A549 (cell line): ENCODE results near the gene CCDC38. TPM values are rescaled to one million over a fixed set of nuclear protein-coding genes. Genes with fewer than 3 reads are reported as not detected.
A peak's percentile ranks its signal among the peaks of the same experiment; 100 is the strongest.

Experiments used
- ATAC-seq, 2 experiments: fragments of 200-7000 bp in 1 of 2; fragments of >200 bp in 1 of 2; cut with Nextera tagmentation in 1 of 2; cut with Tn5 transposase in 1 of 2; 3 replicates each; pipeline versions ENCODE4 v1.8.0 to v1.9.1; 2018 to 2020; ENCODE audit warnings: mild to moderate bottlenecking in 1 of 2, moderate library complexity in 1 of 2
- CTCF ChIA-PET: fragments of 300-600 bp; sonication (Branson Sonifier 250); formaldehyde crosslinking; extraction: SDS; loops from one replicate; lab custom pipeline; 2021; ENCODE audit warnings: antibody characterized with exemption, inconsistent platforms; lab: Yijun Ruan, JAX
- POLR2A ChIA-PET: fragments of 350-600 bp; formaldehyde crosslinking; extraction: SDS; loops from one replicate; lab custom pipeline; 2021; ENCODE audit warnings: antibody characterized with exemption, inconsistent platforms; lab: Yijun Ruan, JAX
- DNase-seq, 2 experiments: peaks; one replicate each; pipeline versions ENCODE4 v3.0.0 to v3.0.0-alpha.2; 2011 to 2016; ENCODE audit warnings: low read depth in 1 of 2, low spot score in 1 of 2
- FAIRE-seq: peaks from 2 replicates; lab custom pipeline; 2011; peaks lifted over from hg19 to GRCh38; lab: Jason Lieb, UNC
- H3K27ac ChIP-seq, 2 experiments: fragments of >200 bp; sonication (Bioruptor Twin); formaldehyde crosslinking; 3 replicates each; pipeline ENCODE4 v1.5.1; 2016 to 2017
- H3K4me1 ChIP-seq: fragments of >200 bp; sonication (Bioruptor Twin); formaldehyde crosslinking; 3 replicates; pipeline ENCODE4 v1.6.1; 2016
- H3K4me2 ChIP-seq: fragments of >200 bp; sonication (Bioruptor Twin); formaldehyde crosslinking; 3 replicates; pipeline ENCODE4 v1.6.1; 2016
- H3K4me3 ChIP-seq: fragments of >200 bp; sonication (Bioruptor Twin); formaldehyde crosslinking; 3 replicates; pipeline ENCODE4 v1.5.1; 2016
- H3K9me3 ChIP-seq: fragments of >200 bp; sonication (Bioruptor Twin); formaldehyde crosslinking; 3 replicates; pipeline ENCODE4 v1.6.1; 2016
- ATOH8 ChIP-seq: fragments of 250-450 bp; sonication (Bioruptor Pico); IDR thresholded peaks from 2 replicates; pipeline ENCODE4 v1.5.0; 2020; ENCODE audit warnings: low read depth, mild to moderate bottlenecking, moderate library complexity
- BCL3 ChIP-seq: fragments of >200 bp; sonication (Bioruptor Twin); formaldehyde crosslinking; IDR thresholded peaks from 3 replicates; pipeline ENCODE4 v1.6.1; 2016
- CBX2 ChIP-seq: fragments of 200-600 bp; sonication (generic); IDR thresholded peaks from 2 replicates; pipeline ENCODE4 v1.6.1; 2016; ENCODE audit warnings: low read depth, mild to moderate bottlenecking, borderline replicate concordance
- CEBPB ChIP-seq, 2 experiments: fragments of >200 bp in 1 of 2; sonication (Bioruptor Twin) in 1 of 2; formaldehyde crosslinking in 1 of 2; IDR thresholded peaks; 2 replicates each; pipeline ENCODE4 v1.6.1; 2012 to 2016
- CHD4 ChIP-seq: fragments of 200-600 bp; sonication (generic); IDR thresholded peaks from 2 replicates; pipeline ENCODE4 v1.6.1; 2016; ENCODE audit warnings: antibody characterized with exemption, mild to moderate bottlenecking, borderline replicate concordance
- EHF ChIP-seq: fragments of 250-450 bp; sonication (Bioruptor Pico); IDR thresholded peaks from 2 replicates; pipeline ENCODE4 v1.5.0; 2020; ENCODE audit warnings: mild to moderate bottlenecking
- FOSB ChIP-seq: fragments of 250-450 bp; sonication (Bioruptor Pico); IDR thresholded peaks from 2 replicates; pipeline ENCODE4 v1.5.0; 2020; ENCODE audit warnings: mild to moderate bottlenecking, moderate library complexity
- GATA3 ChIP-seq: IDR thresholded peaks from 2 replicates; pipeline ENCODE4 v1.6.1; 2012; ENCODE audit warnings: borderline replicate concordance
- HEYL ChIP-seq: fragments of 250-450 bp; sonication (Bioruptor Pico); IDR thresholded peaks from 2 replicates; pipeline ENCODE4 v1.8.0; 2021; ENCODE audit warnings: mild to moderate bottlenecking, moderate library complexity
- HOXB13 ChIP-seq: fragments of 250-450 bp; sonication (Bioruptor Pico); IDR thresholded peaks from 2 replicates; pipeline ENCODE4 v1.5.0; 2020; ENCODE audit warnings: low read depth, mild to moderate bottlenecking, moderate library complexity
- KDM5A ChIP-seq: fragments of 200-600 bp; sonication (generic); IDR thresholded peaks from 2 replicates; pipeline ENCODE4 v1.6.1; 2016; ENCODE audit warnings: antibody characterized with exemption, mild to moderate bottlenecking
- MAFK ChIP-seq: fragments of 450-650 bp; IDR thresholded peaks from 2 replicates; pipeline ENCODE4 v1.6.1; 2014; ENCODE audit not compliant: partially characterized antibody
- NFE2L2 ChIP-seq: fragments of 150-350 bp; conservative IDR thresholded peaks from 2 replicates; pipeline ENCODE4 v1.6.1; 2014; ENCODE audit warnings: low read length
- NR3C1 ChIP-seq: fragments of >200 bp; sonication (Bioruptor Twin); formaldehyde crosslinking; IDR thresholded peaks from 3 replicates; pipeline ENCODE4 v1.6.1; 2017
- PBX3 ChIP-seq: IDR thresholded peaks from 2 replicates; pipeline ENCODE4 v1.6.1; 2012
- PHF8 ChIP-seq: fragments of 200-600 bp; sonication (generic); IDR thresholded peaks from 2 replicates; pipeline ENCODE4 v1.6.1; 2016; ENCODE audit warnings: low read depth, mild to moderate bottlenecking, antibody characterized with exemption, moderate library complexity, borderline replicate concordance
- RARB ChIP-seq: fragments of 250-450 bp; sonication (Bioruptor Pico); IDR thresholded peaks from 2 replicates; pipeline ENCODE4 v1.8.0; 2021; ENCODE audit warnings: mild to moderate bottlenecking, moderate library complexity
- RFX5 ChIP-seq: fragments of 450-650 bp; IDR thresholded peaks from 2 replicates; pipeline ENCODE4 v1.7.1; 2014; ENCODE audit warnings: antibody characterized with exemption, mild to moderate bottlenecking, moderate library complexity
- RNF2 ChIP-seq: fragments of 200-600 bp; sonication (generic); IDR thresholded peaks from 2 replicates; pipeline ENCODE4 v1.6.1; 2016; ENCODE audit warnings: low read depth, mild to moderate bottlenecking, antibody characterized with exemption, moderate library complexity, borderline replicate concordance
- TFCP2L1 ChIP-seq: fragments of 250-450 bp; sonication (Bioruptor Pico); IDR thresholded peaks from 2 replicates; pipeline ENCODE4 v1.5.0; 2021; ENCODE audit warnings: mild to moderate bottlenecking
- USF2 ChIP-seq: fragments of 450-650 bp; IDR thresholded peaks from 2 replicates; pipeline ENCODE4 v1.6.1; 2014; ENCODE audit warnings: antibody characterized with exemption
- ZNF302 ChIP-seq: fragments of 250-450 bp; sonication (Bioruptor Pico); IDR thresholded peaks from 2 replicates; pipeline ENCODE4 v1.9.0; 2021; ENCODE audit warnings: inconsistent platforms, mild to moderate bottlenecking, moderate library complexity
- WGBS: methylation state at CpG from one replicate; pipeline ENCODE4 v1.1.6; 2017; ENCODE audit errors: missing lambda C conversion rate; 5-methylcytosine and 5-hydroxymethylcytosine counted together
- polyA plus RNA-seq, 4 experiments: library from polyadenylated mRNA; depleted of rRNA in 3 of 4; stranded (reverse); fragments of >200 nt; fragmentation: RNase III in 1 of 4; extraction: RNeasy Plus Mini Kit Qiagen cat#74134 plus additional on column Dnase treatment in 1 of 4; gene quantifications; 2 replicates in 3 of 4; 3 replicates in 1 of 4; pipeline ENCODE4 v1.2.3, GENCODE V29; 2011 to 2017

CCDC38 gene
- polyA plus RNA-seq, 2 of the 4 experiments (the other 2 are of a cell fraction), result 0.18 to 0.41 TPM

GRCh38 chr12:95909871-95910270 is 32.5 kb downstream of the CCDC38 start:
- Histone ChIP-seq H3K9me3 (peaks cover 8% of the 10 kb centered on the region; the same call in 1 of the 3 replicates), H3K4me2 (no peak overlapping the region), H3K27ac (no peak overlapping the region), H3K4me1 (no peaks in the 10 kb centered on the region), H3K4me3 (no peak overlapping the region)
- CTCF ChIA-PET, result interaction anchor here (1.0 kb wide), 1 partner anchor 9 kb away, joined by 3 read pairs; no protein-coding TSS in a partner anchor
- 74% methylated on average over 3 of the region's 3 CpGs for WGBS
- POLR2A ChIA-PET, result no interaction called here
- TF ChIP-seq MAFK (peak; percentile 79), CEBPB (IDR thresholded peaks at IDR 0.05) (no peak), BCL3 (no peak)
- FAIRE-seq (no peak), ATAC-seq (no peak), DNase-seq (no peak)

GRCh38 chr12:95908573-95908972 is 33.8 kb downstream of the CCDC38 start:
- ATAC-seq, result no peak
- H3K4me2 ChIP-seq, result no peak overlapping the region
- H3K4me1 ChIP-seq, result no peaks in the 10 kb centered on the region
- TF ChIP-seq CBX2 (no peak), RNF2 (no peak), ATOH8 (CRISPR knock-in tag) (no peak), GATA3 (no peak), HEYL (CRISPR knock-in tag) (no peak), NFE2L2 (no peak), HOXB13 (CRISPR knock-in tag) (no peak), PBX3 (no peak), NR3C1 (no peak), PHF8 (no peak), RARB (CRISPR knock-in tag) (no peak), USF2 (no peak), CHD4 (no peak), KDM5A (no peak), RFX5 (no peak), TFCP2L1 (CRISPR knock-in tag) (no peak)
- peaks cover 9% of the 10 kb centered on the region; the same call in 2 of the 3 replicates for H3K9me3 ChIP-seq
- H3K4me3 ChIP-seq, result no peak overlapping the region
- FAIRE-seq, result peak; percentile 18
- DNase-seq, result no peak
- no peak overlapping the region for H3K27ac ChIP-seq
- CTCF ChIA-PET, result interaction anchor here (1.3 kb wide), 1 partner anchor 10 kb away, joined by 5 read pairs; no protein-coding TSS in a partner anchor
- POLR2A ChIA-PET, result no interaction called here

GRCh38 chr12:95898081-95898480 is 44.3 kb downstream of the CCDC38 start:
- H3K4me1 ChIP-seq, result no peaks in the 10 kb centered on the region
- no peak for FAIRE-seq
- H3K4me2 ChIP-seq, result no peak overlapping the region
- TF ChIP-seq ZNF302 (CRISPR knock-in tag) (no peak), FOSB (CRISPR knock-in tag) (no peak), EHF (no peak)
- TF ChIP-seq, all 56 proteins: peak for 0
- CTCF ChIA-PET, result interaction anchor here (0.8 to 4.1 kb wide), 2 partner anchors 15 to 20 kb away, joined by 3 to 16 read pairs; no protein-coding TSS in a partner anchor
- Histone ChIP-seq H3K9me3 (peaks cover 16% of the 10 kb centered on the region; the same call in 2 of the 3 replicates), H3K27ac (no peak overlapping the region), H3K4me3 (no peak overlapping the region)
- POLR2A ChIA-PET, result no interaction called here
- ATAC-seq (no peak), DNase-seq (no peak)
- 25% methylated on average over 4 of the region's 4 CpGs for WGBS
